22Rv1 (cell line): ENCODE measurements around the gene AKR1A1.
"Not testable (repeated sequence)": the region's sequence is repeated elsewhere in the genome, so short reads cannot be mapped to it uniquely, and the experiment has no call there.

ENCODE experiments used
- ZFX ChIP-seq: fragments of 450-650 bp; IDR thresholded peaks from 2 replicates; pipeline ENCODE4 v1.6.1; 2017; ENCODE audit warnings: antibody characterized with exemption, borderline replicate concordance
- TF ChIP-seq, protein P1 (sequence below): fragments of 450-650 bp; IDR thresholded peaks from 2 replicates; pipeline ENCODE4 v1.5.1; 2017; ENCODE audit warnings: mild to moderate bottlenecking

DNA sequence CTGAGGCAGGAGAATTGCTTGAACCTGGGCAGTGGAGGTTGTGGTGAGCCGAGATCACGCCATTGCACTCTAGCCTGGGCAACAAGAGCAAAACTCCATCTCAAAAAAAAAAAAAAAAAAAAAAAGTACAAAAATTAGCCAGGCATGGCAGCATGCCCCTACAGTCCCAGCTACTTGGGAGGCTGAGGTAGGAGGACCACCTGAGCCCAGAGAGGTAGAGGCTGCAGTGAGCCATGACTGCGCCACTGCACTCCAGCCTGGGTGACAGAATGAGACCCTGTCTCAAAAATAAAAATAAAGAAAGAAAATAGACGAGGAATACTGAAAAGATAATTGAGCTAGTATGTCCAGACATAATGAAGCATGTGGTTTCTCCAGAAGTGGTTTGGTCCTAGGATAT lies 32.3 kb upstream of the AKR1A1 start:
- TF ChIP-seq, protein P1, sequence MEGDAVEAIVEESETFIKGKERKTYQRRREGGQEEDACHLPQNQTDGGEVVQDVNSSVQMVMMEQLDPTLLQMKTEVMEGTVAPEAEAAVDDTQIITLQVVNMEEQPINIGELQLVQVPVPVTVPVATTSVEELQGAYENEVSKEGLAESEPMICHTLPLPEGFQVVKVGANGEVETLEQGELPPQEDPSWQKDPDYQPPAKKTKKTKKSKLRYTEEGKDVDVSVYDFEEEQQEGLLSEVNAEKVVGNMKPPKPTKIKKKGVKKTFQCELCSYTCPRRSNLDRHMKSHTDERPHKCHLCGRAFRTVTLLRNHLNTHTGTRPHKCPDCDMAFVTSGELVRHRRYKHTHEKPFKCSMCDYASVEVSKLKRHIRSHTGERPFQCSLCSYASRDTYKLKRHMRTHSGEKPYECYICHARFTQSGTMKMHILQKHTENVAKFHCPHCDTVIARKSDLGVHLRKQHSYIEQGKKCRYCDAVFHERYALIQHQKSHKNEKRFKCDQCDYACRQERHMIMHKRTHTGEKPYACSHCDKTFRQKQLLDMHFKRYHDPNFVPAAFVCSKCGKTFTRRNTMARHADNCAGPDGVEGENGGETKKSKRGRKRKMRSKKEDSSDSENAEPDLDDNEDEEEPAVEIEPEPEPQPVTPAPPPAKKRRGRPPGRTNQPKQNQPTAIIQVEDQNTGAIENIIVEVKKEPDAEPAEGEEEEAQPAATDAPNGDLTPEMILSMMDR, result not testable (repeated sequence)
- not testable (repeated sequence) for TF ChIP-seq ZFX
